AG08395 (cell line): ENCODE data around the gene GYS1.

Source experiments
- DNase-seq: peaks from one replicate; pipeline ENCODE4 v3.0.0; 2012; ENCODE audit warnings: mixed read lengths, low spot score

Gene GYS1

DNA sequence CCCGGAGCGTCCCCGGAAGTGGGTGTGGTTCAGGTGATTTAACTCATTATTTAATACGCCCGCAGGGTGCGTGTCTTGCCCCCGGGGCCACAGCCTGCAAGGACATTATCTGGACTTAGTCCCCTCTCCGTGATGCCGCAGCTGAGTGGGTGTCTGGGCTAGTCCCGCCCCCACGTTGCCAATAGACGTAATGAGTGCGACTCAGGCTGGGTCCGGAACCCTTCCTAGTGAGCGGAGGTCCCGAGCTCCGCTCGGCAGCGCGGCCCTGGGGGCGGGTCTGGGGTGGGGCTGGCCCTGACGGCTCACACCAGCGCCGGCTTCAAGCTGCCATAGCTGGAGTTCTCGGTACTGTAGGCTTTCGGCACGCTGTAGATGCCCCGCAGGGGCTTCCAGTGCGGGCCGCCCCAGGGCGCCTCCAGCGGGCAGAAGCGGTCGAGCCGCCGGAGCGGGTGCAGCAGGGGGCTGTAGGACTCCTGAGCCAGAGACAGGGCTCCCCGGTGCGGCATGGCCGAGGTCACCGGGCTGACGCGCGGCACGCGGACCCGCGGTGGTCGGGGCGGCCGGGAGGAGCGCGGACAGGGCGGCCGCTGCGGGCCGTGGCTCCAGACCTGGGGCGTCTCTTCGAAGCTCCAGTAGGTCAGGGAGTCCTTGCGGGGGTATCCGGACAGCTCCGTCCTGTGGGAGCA, 24.7 kb upstream of the GYS1 start:
- peak; percentile 75 for DNase-seq

DNA sequence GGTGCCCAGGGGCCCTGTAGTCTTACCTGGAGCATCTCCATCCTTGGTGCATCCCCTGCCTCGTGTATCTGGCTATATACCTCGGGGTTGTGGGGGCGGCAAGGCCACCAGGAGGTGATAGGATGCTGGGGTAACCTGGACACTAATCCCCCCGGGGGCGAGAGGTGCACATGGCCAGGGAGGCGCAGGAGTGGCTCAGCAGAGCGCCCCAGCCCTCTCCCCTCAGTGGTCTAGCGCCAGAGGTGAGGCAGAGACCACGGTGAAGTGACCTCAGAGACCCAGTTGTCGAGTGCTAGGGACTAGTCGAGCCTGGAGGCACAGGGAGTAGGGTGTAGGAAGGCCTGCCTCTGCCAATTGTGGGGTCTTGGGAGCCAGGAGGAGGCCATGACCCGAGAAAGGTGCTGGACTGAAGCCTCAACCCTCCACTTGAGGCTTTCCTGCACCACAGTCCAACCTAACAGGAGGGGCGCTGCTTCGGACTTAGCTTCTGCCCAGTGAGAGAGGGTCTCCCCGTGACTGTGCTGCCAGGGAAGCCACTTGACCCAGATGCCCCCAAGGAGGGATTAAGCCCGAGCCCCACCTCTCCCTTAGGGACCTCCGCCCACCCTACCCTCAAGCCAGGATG, 24.0 kb upstream of the GYS1 start, which contains the start of gene LHB:
Gene LHB (minus strand): TSS at position 51 of the 625 bp plus-strand sequence. CDS start 10 bp downstream, at position 41.
- DNase-seq: no peak

DNA sequence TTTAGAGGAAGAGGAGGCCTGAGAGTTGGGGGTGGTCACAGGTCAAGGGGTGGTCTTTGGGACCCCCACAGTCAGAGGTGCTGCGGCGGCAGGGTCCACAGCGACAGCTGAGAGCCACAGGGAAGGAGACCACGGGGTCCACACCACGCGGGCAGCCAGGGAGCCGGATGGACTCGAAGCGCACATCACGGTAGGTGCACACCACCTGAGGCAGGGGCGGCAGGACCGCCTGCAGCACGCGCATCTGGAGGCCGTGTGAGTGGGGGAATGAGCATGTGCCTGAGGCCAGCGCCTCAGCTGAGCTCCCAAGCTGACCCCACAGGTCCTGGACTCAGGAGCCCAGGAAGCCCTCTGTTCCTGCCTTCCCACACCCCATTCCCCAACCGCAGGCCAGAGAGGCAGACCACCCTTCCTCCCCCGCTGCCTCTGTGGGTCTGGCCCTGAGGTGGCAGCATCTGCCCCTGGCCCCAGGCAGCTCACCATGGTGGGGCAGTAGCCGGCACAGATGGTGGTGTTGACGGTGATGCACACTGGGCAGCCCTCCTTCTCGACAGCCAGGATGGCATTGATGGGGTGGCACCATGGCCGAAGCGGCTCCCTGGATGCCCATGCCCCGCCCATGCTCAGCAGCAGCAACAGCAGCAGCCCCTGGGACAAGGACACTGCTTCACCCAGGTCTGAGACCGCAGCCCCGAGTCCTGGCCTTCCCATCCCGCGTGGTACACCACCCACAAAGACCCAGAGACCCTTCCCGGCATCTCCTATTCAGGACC, 23.1 kb upstream of the GYS1 start:
- no peak for DNase-seq

DNA sequence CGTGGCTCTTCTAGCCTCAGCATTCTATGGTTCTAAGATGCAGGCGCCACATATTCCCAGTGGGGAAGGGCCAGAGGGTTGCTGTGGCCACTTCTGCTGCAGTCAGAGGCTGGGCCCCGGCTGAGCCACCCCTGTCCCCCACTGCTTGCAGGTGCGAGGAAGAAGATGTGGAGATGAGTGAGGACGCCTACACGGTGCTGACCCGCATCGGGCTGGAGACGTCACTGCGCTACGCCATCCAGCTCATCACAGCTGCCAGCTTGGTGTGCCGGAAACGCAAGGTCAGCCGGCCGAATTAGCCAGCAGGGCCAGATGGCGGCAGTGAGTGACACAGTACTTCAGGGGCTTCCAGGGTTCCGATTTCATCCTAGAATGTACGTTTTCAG, 21.8 kb upstream of the GYS1 start:
- no peak for DNase-seq

DNA sequence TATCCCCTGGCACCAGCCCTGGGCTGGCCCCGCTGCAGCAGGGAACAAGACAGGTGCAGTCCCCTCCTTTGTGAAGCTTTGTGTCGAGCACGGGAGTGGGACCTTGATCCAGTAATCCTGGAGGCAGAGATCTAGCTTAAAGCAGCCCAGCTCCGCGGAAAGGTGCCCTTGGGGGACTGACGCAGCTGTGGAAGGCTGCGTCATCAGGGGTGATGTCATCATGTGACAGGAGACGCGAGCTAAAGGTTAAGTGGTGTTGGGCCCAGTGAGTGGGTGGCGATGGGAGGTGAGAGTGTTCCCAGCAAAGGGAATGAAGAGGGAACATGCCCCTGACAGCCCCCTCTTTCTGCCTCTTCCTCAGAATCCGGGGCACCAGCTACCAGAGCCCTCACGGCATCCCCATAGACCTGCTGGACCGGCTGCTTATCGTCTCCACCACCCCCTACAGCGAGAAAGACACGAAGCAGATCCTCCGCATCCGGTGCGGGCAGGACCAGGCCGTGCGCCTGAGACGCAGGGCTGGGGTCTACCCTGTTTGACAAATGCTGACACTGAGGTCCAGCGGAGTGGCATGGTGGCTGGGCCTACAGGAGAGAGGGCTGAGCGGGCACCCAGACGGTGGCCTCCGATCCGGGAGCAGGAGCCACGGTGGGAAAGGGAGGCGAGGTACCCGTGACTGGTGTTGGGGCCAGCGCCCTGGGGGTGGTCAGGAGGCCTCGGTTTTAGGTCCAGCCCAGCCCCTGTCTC, 21.2 kb upstream of the GYS1 start:
- DNase-seq: no peak

DNA sequence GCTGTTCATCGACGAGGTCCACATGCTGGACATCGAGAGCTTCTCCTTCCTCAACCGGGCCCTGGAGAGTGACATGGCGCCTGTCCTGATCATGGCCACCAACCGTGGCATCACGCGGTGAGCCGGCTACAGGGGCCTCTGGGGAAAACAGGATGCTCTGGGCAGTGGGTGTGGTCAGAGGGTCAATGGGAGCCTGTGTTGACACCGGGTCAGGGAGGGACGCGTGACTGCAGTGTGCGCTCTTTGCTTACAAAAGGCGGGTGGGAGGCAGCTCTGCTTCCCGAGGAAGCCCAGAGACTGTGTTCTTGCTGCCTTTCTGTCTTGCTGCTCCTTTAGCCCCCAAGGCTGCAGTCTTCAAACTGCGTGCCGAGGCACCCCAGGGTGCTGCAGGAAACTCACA, 18.1 kb upstream of the GYS1 start:
- DNase-seq: no peak

DNA sequence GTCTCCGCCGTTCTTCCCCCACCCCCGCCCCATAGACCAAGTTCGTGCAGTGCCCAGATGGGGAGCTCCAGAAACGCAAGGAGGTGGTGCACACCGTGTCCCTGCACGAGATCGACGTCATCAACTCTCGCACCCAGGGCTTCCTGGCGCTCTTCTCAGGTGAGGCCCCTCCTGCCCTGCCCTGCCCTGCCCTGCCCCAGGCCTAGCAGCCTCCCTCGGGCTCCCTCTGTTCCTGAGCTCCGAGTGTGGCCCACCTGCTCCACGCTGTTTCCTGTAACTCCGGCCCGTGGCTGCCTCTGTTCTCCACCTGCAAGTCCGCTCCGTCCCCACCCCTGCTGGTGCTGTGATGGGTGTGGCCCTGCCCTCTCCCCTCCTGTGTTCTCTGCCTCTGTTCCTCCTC, 17.3 kb upstream of the GYS1 start:
- DNase-seq: no peak

DNA sequence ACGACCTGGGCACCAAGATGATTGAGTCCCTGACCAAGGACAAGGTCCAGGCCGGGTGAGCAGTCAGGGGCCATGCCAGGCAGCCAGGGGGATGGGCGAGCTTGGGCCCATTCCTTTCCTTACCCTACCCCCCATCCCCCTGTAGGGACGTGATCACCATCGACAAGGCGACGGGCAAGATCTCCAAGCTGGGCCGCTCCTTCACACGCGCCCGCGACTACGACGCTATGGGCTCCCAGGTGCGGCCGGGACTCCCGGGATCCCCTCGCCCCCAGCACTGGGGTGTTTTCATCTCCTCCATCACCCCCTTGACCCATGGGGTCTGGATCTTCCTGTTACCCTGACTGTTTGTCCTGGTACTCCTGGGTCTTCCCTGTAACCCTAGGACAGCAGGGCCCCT, 16.7 kb upstream of the GYS1 start:
- no peak for DNase-seq

DNA sequence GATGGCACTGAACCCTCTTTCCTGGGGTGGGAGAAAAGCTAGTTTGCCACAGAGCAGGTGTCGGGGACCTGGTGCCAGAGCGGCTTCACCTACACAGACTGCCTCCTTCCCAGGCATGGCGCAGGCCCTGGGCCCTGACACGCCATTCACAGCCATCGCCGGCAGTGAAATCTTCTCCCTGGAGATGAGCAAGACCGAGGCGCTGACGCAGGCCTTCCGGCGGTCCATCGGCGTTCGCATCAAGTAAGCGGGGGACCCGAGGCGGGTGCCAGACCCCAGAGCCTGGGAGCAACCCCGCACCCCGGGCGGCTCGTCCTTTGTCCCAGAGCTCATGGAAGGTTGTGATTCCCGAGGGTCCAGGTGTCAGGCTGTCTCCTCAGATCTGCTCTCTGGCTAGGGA, 13.8 kb upstream of the GYS1 start:
- DNase-seq: no peak

DNA sequence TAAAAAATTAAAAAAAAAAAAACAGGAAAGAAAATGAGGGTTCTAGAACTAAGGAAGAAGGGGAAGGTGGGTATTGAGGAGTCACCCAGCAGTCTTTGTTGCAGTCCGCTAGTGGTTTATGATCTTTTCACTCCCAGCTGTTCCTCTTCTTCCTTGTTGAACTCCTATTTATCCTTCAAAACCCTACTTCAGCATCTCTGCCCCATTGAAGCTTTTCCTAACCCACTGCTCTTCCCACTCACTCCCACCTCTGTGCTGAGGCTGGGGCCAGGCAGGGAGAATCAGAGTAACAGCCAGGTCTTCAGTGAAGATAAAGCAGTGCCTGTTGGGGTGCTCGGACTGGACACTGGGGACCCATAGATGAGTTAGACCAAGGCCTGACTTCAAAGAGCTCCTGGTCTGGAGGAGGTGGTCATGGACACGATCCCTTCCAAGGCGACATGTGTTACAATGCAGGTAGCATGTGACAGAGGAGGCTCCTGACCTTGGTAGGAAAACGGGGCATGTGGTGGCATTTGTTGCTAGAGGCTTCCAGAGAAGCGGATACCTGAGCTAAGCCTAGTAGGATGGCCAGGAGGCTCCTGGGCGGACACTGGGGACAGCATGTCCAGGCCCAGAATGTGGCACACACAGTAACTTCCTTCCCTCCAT, 12.0 kb upstream of the GYS1 start:
- DNase-seq: no peak

DNA sequence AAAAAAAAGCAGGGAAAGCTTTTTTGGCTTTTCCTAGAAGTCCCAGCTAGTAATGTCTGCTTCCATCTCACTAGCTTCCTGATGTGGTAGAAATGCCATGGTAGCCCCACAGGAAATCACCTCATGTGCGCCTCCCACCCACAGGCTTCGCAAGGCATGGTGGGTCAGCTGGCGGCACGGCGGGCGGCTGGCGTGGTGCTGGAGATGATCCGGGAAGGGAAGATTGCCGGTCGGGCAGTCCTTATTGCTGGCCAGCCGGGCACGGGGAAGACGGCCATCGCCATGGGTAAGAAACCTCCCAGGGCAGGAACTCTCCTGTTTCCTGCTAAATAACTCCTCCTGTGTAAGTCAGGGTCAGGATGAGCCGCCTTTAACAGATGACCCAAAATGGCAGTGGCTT, 11.0 kb upstream of the GYS1 start:
- DNase-seq: no peak

DNA sequence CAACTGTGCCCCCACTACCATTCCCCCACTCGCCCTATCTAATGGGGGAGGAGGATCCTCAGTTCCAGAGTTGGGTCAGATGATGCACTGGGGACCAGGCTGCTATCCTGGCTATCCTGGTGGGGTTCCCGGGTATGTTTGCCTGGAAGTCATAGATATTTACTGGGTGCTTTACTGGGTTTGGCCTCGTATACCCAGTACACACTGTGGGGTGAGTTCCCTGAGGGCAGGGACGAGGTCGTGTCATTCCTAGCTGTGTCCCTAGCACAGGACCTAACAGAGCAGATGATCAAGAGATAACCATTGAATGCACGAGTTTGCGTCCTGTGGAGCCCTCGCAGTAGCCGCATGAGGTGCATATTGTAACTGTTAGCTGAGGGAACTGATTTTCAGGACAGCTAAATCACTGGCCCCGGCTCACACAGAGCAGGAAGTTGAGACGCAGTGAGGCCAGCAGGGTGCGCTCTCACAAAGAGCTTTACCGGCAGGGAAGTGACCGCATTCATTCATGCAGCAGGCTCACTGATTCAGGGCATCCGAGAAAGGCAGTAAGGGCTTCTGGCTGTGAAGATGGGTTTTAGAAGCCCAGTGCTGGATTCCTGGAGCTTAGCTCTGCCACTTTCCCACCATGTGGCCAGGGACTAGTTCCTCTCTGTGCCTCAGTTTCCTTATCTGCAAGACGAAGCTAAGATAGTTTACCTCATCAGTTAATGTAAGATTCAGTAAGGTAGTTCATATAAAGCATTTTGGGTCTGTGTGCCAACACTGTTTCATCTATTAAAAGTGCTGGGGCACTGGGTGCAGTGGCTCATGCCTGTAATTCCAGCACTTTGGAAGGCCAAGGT, 6.6 kb upstream of the GYS1 start:
- peak; percentile 70 for DNase-seq

DNA sequence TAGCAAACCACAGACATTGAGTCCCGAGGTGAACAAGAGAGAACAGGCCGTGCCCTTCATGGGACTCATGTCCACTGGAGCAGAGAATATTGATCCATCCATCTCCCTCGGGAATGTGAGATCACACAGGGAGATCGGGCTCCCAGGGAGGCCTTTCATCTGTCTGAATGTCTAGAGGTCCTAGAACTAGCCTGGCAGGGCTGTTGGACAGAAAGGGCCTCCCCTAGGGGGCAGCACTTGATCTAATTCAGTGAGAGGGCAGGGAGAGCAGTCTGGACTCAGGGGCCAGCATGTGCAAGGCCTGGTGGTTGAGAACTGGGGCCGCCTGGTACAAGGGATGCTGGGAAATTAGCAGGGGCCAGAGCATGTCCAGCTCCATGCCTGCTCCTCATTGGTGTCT, 4.9 kb upstream of the GYS1 start:
- peak; percentile 43 for DNase-seq

DNA sequence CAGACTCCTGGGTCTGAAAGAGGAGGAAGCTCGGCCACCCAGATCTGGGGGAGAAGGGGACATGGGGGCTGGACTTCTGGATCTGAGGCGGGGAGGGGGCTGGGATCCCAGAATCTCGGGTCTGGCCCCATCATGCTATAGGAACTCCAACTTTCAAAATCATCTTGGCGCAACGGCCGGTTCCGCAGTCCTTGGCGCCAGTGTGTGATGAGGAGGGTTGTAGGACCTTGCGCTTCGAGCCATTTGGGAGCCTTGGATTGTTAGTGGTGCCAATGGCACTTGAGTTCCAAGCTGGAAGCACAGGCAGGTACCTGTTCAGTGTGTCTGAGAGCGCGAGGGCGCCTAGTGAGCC, 902 bp upstream of the GYS1 start:
- no peak for DNase-seq

DNA sequence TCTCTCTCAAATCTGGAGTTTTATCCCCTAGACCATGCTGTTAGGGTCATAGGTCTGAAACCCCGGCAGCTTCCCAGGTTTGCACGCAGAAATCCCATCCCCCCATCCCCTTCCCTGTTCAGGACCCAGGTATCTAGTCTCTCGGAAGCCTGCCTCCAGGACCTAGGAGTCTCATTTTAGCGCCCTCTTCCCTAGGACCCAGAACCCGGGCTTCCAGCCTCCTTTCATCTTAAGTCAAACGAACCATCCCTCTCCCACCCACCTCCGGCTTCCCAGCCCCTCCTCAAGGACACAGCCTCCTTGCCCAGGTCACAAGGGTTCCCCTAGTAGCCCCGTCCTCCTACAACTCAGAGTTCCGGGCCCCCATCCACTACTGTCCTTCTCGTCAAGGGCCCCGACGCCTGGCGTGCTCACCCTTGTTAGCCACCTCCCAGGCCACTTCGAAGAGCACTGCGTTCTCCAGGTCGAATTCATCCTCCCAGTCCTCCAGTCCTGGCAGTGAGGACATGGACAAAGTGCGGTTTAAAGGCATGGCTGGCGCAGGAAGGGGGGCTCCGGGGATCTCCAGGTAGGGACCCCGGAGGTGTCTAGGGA, 431 bp downstream of the GYS1 start:
- DNase-seq: no peak

DNA sequence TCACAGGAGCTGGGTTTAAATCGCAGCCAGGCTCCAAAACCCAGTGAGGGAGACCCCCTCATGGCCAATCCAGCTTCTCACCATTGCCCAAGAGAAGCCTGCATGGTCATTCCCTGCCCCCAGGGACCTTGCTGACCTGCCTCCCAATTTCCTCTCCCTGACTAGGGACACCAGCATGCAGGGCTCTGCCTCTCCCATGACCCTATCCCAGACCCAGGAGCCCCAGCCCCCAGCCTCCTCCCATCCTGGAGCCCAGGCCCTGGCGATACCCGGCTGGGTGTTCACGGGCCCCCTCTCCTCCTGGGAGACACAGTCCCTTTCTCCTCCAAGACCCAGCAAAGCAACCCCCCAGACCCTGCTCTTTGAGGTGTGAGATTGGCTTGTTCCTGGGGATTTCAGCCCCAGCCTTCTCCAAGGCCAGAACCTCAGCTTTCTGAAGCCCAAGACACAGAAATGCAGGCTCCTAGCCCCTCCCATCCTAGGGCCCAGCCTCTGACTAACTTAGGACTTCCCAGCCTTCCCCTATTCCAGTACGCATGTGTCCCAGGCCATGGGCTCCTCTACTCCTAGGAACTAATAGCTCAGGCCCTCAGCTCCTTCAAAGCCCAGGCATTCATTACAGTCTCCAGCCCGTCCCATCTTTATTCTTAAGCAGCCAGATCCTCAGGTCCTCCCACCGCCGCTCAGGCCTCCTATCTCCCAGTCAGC, 1.1 kb downstream of the GYS1 start:
- peak; percentile 94 for DNase-seq

DNA sequence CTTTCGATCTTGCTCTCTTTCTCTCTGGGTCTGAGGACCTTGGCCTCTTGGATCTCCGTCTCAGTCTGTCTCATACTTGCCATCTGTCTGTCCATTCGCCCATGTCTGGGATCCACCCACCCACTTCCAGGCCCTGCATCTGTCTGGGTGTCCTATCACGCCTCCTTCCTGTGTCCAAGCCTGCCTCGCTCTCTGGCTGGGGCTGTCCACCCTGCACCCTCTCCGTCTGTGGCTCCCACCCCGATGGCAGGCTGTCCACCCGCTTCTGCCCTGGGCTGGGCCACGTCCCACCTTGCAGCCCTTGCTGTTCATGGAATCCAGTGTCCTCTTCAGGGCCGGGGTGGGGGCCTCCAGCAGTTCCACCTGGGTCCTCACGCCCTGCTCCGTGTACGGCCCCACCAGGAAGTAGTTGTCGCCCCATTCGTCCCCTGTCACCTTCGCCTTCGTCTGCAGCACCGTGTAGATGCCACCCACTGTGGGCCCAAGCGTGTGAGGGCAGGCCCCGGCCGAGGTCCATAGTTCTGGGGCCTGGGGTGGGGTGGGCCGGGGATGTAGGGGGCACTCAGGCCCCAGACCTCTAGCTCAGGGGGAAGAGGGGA, 2.0 kb downstream of the GYS1 start:
- DNase-seq: no peak

DNA sequence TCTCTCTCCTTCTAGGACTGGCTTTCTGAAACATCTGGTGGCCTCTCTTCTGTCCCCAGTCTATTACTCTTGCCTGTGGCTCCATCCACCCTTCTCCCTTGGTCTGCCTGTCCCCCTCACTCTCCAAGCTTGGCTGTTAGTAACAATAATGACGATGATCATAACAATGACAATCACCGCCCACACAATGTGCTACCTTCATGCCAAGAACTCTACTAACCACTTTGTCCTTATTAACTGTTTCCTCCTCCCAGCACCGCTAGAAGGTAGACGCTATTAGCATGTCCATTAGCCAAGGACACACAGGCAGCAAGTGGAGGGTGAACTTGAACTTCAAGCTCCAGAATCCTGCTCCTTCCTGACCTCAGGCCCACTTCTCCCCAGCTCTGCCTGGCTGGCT, 2.7 kb downstream of the GYS1 start:
- no peak for DNase-seq

DNA sequence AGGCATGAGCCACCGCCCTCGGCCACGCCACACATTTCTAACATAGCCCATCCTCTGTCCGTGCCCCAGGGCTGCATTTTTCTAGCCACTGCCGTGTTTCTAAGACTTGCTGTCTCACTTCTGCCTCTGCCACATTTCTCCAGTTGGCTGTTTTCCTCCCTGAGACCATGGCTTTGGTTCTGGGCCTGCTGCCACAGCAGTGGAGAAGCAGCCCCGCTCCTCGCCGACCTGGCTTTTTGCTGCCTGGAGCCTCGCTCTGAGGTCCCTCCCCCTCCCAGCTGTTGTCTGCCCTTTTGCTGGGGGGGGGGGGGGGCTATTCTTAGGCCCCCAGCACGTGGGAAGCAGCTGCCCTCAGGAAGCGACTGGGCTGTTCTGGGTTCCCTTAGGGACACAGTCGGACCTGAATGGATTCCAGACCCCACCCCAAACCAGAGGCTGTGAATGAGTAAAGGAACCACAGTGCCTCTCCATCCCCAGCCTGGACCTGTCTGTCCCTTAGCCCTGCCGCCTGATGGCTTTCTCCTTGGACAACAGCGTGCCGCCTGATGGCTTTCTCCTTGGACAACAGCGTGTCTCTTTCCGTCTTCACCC, 3.3 kb downstream of the GYS1 start:
- DNase-seq: no peak
